GM23338 (cell line): ENCODE measurements around the gene MYO16. TPM values are rescaled to one million over a fixed set of nuclear protein-coding genes. Genes with fewer than 3 reads are reported as not detected.

Experiments used
- ATAC-seq: fragments of 200-7000 bp; cut with Tn5 transposase; 3 replicates; pipeline ENCODE4 v1.9.1; 2020
- DNase-seq: peaks from one replicate; pipeline ENCODE4 v3.0.0-alpha.2; 2015; ENCODE audit warnings: low spot score
- H2AFZ ChIP-seq: fragments of 200-600 bp; sonication (generic); 2 replicates; pipeline ENCODE4 v1.8.0; 2016; ENCODE audit warnings: antibody characterized with exemption, mild to moderate bottlenecking, moderate library complexity
- H3F3A ChIP-seq: fragments of 200-600 bp; sonication (generic); replicated peaks from 2 replicates; pipeline ENCODE4 v1.8.0; 2017; ENCODE audit warnings: antibody characterized with exemption, mixed run types, low read depth
- H3K27ac ChIP-seq: fragments of 200-600 bp; sonication (generic); 2 replicates; pipeline ENCODE4 v1.6.1; 2016; ENCODE audit warnings: low read depth
- H3K27me3 ChIP-seq: fragments of 200-600 bp; sonication (generic); 2 replicates; pipeline ENCODE4 v1.8.0; 2016; ENCODE audit warnings: mild to moderate bottlenecking, mixed run types, moderate library complexity; ENCODE audit not compliant: insufficient read depth
- H3K36me3 ChIP-seq: fragments of 200-600 bp; sonication (generic); 2 replicates; pipeline ENCODE4 v1.8.0; 2016; ENCODE audit warnings: mild to moderate bottlenecking; ENCODE audit not compliant: insufficient read depth
- H3K4me1 ChIP-seq: fragments of 200-600 bp; sonication (generic); 2 replicates; pipeline ENCODE4 v1.8.0; 2016; ENCODE audit warnings: mild to moderate bottlenecking, moderate library complexity; ENCODE audit not compliant: insufficient read depth
- H3K4me2 ChIP-seq: fragments of 200-600 bp; sonication (generic); 2 replicates; pipeline ENCODE4 v1.7.1; 2017; ENCODE audit warnings: mixed run types
- H3K4me3 ChIP-seq: fragments of 200-600 bp; sonication (generic); 2 replicates; pipeline ENCODE4 v1.6.1; 2016; ENCODE audit warnings: mixed run types
- H3K79me2 ChIP-seq: fragments of 200-600 bp; sonication (generic); replicated peaks from 2 replicates; pipeline ENCODE4 v1.8.0; 2017; ENCODE audit warnings: mild to moderate bottlenecking; ENCODE audit not compliant: insufficient read depth
- H3K9me2 ChIP-seq: fragments of 200-600 bp; sonication (generic); 2 replicates; pipeline ENCODE4 v1.8.0; 2017; ENCODE audit not compliant: insufficient read depth
- H4K20me1 ChIP-seq: fragments of 200-600 bp; sonication (generic); replicated peaks from 2 replicates; pipeline ENCODE4 v1.8.0; 2017; ENCODE audit warnings: mild to moderate bottlenecking; ENCODE audit not compliant: insufficient read depth
- H3K27ac Mint-ChIP-seq: 2 replicates; pipeline ENCODE4 v1.8.0; 2020; ENCODE audit warnings: inconsistent platforms, mild to moderate bottlenecking, moderate library complexity, mixed read lengths
- H3K27me3 Mint-ChIP-seq: 3 replicates; pipeline ENCODE4 v1.8.0; 2022; ENCODE audit warnings: low read depth, mild to moderate bottlenecking, moderate library complexity, mixed read lengths, inconsistent platforms; ENCODE audit not compliant: insufficient read depth, poor library complexity
- H3K36me3 Mint-ChIP-seq: 3 replicates; pipeline ENCODE4 v1.8.0; 2021; ENCODE audit warnings: low read depth, mild to moderate bottlenecking, inconsistent platforms, moderate library complexity, mixed read lengths
- H3K4me1 Mint-ChIP-seq: 3 replicates; pipeline ENCODE4 v1.8.0; 2020; ENCODE audit warnings: mild to moderate bottlenecking, inconsistent platforms, mixed read lengths
- H3K4me3 Mint-ChIP-seq: 3 replicates; pipeline ENCODE4 v1.8.0; 2021; ENCODE audit warnings: moderate library complexity, mild to moderate bottlenecking, inconsistent platforms, mixed read lengths
- H3K9me3 Mint-ChIP-seq: 3 replicates; pipeline ENCODE4 v1.8.0; 2020; ENCODE audit warnings: moderate library complexity, mild to moderate bottlenecking, inconsistent platforms, mixed read lengths
- CREB1 ChIP-seq: fragments of 250-450 bp; sonication (Bioruptor Pico); IDR thresholded peaks from 2 replicates; pipeline ENCODE4 v1.5.0; 2020; ENCODE audit warnings: low read depth, mild to moderate bottlenecking, moderate library complexity
- CTCF ChIP-seq, 2 experiments: fragments of 200-600 bp in 1 of 2; sonication (generic) in 1 of 2; conservative IDR thresholded peaks; 2 replicates each; pipeline versions ENCODE4 v1.5.1 to v1.6.1; 2016 to 2017; ENCODE audit warnings: antibody characterized with exemption in 2 of 2, low read depth in 2 of 2, mild to moderate bottlenecking in 2 of 2, moderate library complexity in 1 of 2
- EZH2 ChIP-seq: fragments of 200-600 bp; sonication (generic); IDR thresholded peaks from one replicate; pipeline ENCODE4 v1.8.0; 2017; ENCODE audit warnings: antibody characterized with exemption, mild to moderate bottlenecking, low read depth; ENCODE audit not compliant: unreplicated experiment
- EZH2phosphoT487 ChIP-seq: fragments of 200-600 bp; sonication (generic); IDR thresholded peaks from one replicate; pipeline ENCODE4 v1.8.1; 2018; ENCODE audit warnings: antibody characterized with exemption; ENCODE audit not compliant: unreplicated experiment
- JUNB ChIP-seq: IDR thresholded peaks from one replicate; pipeline ENCODE4 v1.6.1; 2016; ENCODE audit warnings: antibody characterized with exemption; ENCODE audit not compliant: unreplicated experiment
- NANOG ChIP-seq: IDR thresholded peaks from 2 replicates; pipeline ENCODE4 v1.6.1; 2016; ENCODE audit warnings: antibody characterized with exemption, borderline replicate concordance
- POLR2AphosphoS5 ChIP-seq: IDR thresholded peaks from 2 replicates; pipeline ENCODE4 v1.6.1; 2016; ENCODE audit warnings: antibody characterized with exemption, low read depth
- STAT1 ChIP-seq: IDR thresholded peaks from one replicate; pipeline ENCODE4 v1.6.1; 2016; ENCODE audit warnings: antibody characterized with exemption; ENCODE audit not compliant: unreplicated experiment
- ZNF114 ChIP-seq: fragments of 250-450 bp; sonication (Bioruptor Pico); IDR thresholded peaks from 2 replicates; pipeline ENCODE4 v1.5.0; 2020; ENCODE audit warnings: mild to moderate bottlenecking, moderate library complexity
- ZNF331 ChIP-seq: fragments of 250-450 bp; sonication (Bioruptor Pico); IDR thresholded peaks from 2 replicates; pipeline ENCODE4 v1.5.0; 2020; ENCODE audit warnings: low read depth, mild to moderate bottlenecking, moderate library complexity
- ZNF462 ChIP-seq: fragments of 250-450 bp; sonication (Bioruptor Pico); IDR thresholded peaks from 2 replicates; pipeline ENCODE4 v1.5.0; 2020; ENCODE audit warnings: mild to moderate bottlenecking, moderate library complexity
- polyA plus RNA-seq: library from polyadenylated mRNA; unstranded; fragments of >200 nt; fragmentation: Nextera tagmentation; extraction: Ambion mirVana; gene quantifications from 2 replicates; pipeline ENCODE4 v1.2.1, GENCODE V29; 2016
- total RNA-seq: library from RNA; depleted of rRNA; stranded (reverse); fragments of >200 nt; shearing (Covaris generic); gene quantifications from 2 replicates; pipeline ENCODE4 v1.2.3, GENCODE V29; 2014
- TF ChIP-seq, protein P1 (sequence below): IDR thresholded peaks from one replicate; pipeline ENCODE4 v1.6.1; 2018; ENCODE audit warnings: antibody characterized with exemption; ENCODE audit not compliant: unreplicated experiment
- TF ChIP-seq, protein P2 (sequence below): IDR thresholded peaks from 2 replicates; pipeline ENCODE4 v1.6.1; 2016; ENCODE audit warnings: antibody characterized with exemption

MYO16 gene
- total and polyA plus RNA-seq, 2 experiments from 2014 or later, result 0.10 to 0.13 TPM

DNA sequence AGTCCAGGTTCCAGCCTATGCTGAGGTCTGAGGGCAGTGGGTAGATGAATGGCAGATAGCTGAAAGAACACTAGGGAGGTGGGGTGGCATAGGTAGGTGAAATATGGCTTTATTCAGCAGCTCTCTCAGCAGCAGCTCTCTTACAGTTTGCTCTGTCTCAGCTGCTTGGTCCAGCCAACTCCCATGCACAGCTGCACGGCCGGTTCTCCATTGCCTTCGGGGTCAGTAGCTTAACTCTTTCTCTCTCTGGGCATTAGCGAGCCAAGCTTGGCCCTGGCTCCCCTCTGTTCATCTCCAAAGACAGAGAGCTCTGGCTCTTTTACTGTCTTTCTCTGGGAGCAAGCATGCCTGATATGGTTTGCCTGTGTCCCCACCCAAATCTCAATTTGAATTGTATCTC is 151.9 kb downstream of the MYO16 start:
- H3K36me3 ChIP-seq, result no peaks in the 10 kb centered on the region
- peaks cover 6% of the 10 kb centered on the region; the same call in 1 of the 2 replicates for H3K4me1 ChIP-seq
- no peak overlapping the region for H3K27ac ChIP-seq
- TF ChIP-seq CTCF (conservative IDR thresholded peaks at IDR 0.05; ENCODE audit: low read depth in 2 of 2), result no peak
- no peak for TF ChIP-seq EZH2phosphoT487
- no peak for TF ChIP-seq ZNF462 (CRISPR knock-in tag)
- TF ChIP-seq ZNF114 (CRISPR knock-in tag), result no peak
- TF ChIP-seq, protein P1, sequence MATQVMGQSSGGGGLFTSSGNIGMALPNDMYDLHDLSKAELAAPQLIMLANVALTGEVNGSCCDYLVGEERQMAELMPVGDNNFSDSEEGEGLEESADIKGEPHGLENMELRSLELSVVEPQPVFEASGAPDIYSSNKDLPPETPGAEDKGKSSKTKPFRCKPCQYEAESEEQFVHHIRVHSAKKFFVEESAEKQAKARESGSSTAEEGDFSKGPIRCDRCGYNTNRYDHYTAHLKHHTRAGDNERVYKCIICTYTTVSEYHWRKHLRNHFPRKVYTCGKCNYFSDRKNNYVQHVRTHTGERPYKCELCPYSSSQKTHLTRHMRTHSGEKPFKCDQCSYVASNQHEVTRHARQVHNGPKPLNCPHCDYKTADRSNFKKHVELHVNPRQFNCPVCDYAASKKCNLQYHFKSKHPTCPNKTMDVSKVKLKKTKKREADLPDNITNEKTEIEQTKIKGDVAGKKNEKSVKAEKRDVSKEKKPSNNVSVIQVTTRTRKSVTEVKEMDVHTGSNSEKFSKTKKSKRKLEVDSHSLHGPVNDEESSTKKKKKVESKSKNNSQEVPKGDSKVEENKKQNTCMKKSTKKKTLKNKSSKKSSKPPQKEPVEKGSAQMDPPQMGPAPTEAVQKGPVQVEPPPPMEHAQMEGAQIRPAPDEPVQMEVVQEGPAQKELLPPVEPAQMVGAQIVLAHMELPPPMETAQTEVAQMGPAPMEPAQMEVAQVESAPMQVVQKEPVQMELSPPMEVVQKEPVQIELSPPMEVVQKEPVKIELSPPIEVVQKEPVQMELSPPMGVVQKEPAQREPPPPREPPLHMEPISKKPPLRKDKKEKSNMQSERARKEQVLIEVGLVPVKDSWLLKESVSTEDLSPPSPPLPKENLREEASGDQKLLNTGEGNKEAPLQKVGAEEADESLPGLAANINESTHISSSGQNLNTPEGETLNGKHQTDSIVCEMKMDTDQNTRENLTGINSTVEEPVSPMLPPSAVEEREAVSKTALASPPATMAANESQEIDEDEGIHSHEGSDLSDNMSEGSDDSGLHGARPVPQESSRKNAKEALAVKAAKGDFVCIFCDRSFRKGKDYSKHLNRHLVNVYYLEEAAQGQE, result no peak
- no peak for TF ChIP-seq STAT1
- TF ChIP-seq JUNB, result no peak
- no peak for TF ChIP-seq ZNF331
- no peak for TF ChIP-seq NANOG
- no peak for TF ChIP-seq EZH2
- TF ChIP-seq POLR2AphosphoS5, result no peak
- no peak for TF ChIP-seq CREB1
- TF ChIP-seq, protein P2, sequence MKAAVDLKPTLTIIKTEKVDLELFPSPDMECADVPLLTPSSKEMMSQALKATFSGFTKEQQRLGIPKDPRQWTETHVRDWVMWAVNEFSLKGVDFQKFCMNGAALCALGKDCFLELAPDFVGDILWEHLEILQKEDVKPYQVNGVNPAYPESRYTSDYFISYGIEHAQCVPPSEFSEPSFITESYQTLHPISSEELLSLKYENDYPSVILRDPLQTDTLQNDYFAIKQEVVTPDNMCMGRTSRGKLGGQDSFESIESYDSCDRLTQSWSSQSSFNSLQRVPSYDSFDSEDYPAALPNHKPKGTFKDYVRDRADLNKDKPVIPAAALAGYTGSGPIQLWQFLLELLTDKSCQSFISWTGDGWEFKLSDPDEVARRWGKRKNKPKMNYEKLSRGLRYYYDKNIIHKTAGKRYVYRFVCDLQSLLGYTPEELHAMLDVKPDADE, result no peak
- no peaks in the 10 kb centered on the region for H4K20me1 ChIP-seq
- no peaks in the 10 kb centered on the region for H3F3A ChIP-seq
- ATAC-seq, result no peak
- H3K27me3 ChIP-seq, result no peaks in the 10 kb centered on the region
- no peak overlapping the region for H3K27ac Mint-ChIP-seq
- H3K36me3 Mint-ChIP-seq, result peaks cover 24% of the 10 kb centered on the region
- no peak for DNase-seq
- H3K9me3 Mint-ChIP-seq, result peaks cover 29% of the 10 kb centered on the region
- peaks cover 12% of the 10 kb centered on the region; the same call in 2 of the 3 replicates for H3K4me1 Mint-ChIP-seq
- H3K4me2 ChIP-seq, result no peak overlapping the region
- no peaks in the 10 kb centered on the region for H3K27me3 Mint-ChIP-seq
- no peak overlapping the region for H3K4me3 ChIP-seq
- no peak overlapping the region for H3K4me3 Mint-ChIP-seq
- no peak overlapping the region for H2AFZ ChIP-seq
- H3K79me2 ChIP-seq, result no peaks in the 10 kb centered on the region
- no peaks in the 10 kb centered on the region for H3K9me2 ChIP-seq
